NCI-H2107 treated with DMSO at 0.1 percent for 48 hours (cell line): ENCODE measurements around the gene ADAD1.
"Not testable (repeated sequence)": the region's sequence is repeated elsewhere in the genome, so short reads cannot be mapped to it uniquely, and the experiment has no call there.

ENCODE experiments used
- DNase-seq: peaks from one replicate; lab custom pipeline; 2025; ENCODE audit not compliant: unreplicated experiment; lab: John Stamatoyannopoulos, UW

The ADAD1 gene

DNA sequence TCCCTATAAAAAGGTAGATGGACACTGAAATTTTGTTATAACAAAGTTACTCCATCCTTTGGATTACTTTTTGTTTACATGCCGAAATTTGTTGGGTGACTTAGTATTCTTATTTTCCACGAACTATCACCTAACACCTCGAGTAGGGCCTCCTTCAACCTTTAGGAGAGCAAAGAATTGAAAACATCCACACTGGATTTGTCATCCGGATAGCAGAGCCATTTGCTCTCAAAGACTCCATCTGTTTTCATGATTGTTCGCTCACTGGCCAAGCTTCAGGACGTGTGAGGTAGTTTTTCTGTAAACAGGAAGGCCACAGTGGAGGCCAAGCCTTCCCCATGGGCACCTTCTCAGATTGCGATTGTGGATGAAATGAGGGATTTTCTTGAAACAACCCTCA lies at the start of gene ADAD1:
Gene ADAD1 (plus strand): TSS at position 301 of the 400 bp plus-strand sequence. CDS start 1,059 bp downstream, outside the sequence.
- DNase-seq = no peak

DNA sequence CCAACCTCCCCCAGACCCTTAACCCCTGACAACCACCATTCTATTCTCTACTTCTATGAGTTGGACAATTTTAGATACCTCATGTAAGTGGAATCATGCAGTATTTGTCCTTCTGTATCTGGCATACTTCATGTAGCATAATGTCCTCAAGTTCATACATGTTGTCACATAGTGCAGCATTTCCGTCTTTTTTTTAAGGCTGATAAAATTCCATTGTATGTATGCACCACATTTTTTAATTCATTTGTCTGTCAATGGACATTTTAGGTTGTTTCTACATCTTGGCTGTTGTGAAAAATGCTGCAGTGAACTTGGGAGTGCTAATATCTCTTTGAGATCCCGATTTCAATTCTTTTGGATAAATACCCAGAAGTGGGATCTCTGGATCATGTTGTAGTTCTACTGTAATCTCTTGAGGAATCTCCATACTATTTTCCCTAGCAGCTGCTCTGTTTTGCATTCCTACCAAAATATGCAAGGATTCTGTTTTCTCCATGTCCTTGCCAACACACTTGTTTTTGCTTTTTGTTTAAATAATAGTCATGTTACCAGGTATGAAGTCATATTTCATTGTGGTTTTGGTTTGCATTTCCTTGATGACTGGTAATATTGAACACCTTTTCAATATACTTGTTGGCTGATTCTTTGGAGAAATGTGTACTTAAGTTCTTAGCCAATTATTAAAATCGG lies 48.8 kb upstream of the ADAD1 start:
- no peak for DNase-seq

DNA sequence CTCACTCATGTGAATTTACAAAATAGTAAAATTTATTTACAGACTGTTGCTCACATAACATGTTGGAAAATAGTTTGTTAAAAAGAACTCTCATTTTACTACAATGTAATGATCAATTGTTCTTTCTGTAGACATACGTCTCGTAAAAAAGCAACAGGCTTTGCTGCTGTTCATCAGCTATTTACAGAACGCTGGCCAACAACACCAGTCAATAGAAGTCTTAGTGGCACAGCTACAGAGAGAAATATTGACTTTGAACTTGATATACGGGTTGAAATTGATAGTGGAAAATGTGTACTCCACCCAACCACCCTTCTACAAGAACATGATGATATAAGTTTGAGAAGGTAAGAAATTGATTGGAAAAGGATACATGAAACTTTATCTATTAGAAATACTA lies 47.6 kb upstream of the ADAD1 start:
- DNase-seq = no peak

DNA sequence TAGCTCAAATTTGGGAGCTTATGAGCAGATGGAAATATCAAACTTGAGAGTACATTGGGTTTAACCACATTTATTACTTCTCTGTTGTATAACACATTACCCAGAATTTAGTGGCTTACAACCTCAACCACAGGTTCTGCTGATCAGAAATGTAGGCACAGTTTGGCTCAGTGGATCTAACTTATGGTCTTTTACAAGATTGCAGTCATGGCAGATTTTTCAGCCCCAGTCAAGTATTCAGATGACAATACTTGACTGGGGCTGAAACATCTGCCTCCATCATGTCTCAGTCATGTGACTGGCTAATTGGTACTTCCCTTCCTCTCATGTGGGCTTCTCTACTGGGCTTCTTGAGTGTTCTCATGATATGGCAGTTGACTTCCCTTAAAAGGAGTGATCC lies 44.0 kb upstream of the ADAD1 start:
- no peak for DNase-seq

DNA sequence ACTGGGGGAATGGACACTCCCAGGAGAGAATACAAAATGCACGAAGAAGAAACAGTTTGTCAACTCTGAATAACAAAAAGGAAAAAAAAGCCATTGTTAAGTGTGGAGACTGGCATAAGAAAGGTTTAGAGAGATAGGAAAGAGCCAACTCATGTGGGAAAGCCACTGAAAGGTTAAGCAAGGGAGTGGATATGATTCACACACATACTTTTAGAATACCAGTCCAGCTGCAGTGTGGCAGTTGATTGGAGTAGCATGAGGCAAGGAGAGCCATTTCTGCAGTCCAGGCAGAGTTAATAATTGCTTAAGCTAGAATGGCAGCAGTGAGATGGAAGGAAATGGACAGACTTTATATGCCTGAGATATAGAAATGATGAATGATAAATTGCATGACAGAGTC lies 36.9 kb upstream of the ADAD1 start:
- no peak for DNase-seq

DNA sequence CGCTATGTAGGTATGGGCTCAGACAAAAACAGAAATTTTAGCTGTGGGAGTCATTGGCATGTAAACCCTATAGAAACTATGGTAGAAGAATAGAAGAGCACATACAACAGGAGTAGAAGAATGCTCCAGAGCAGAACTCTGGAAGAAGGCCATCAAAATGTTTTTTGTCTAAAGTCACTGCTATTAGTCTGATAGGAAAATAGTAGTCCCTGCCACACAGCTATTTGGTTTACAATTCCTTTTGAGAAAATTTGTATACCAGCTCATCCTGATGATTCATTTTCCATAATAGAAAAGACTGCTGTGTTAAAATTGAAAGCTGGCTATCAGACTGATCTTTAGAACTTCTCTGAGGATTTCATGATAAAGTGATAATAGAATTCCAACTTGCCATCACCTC lies 32.8 kb upstream of the ADAD1 start:
- DNase-seq = no peak

DNA sequence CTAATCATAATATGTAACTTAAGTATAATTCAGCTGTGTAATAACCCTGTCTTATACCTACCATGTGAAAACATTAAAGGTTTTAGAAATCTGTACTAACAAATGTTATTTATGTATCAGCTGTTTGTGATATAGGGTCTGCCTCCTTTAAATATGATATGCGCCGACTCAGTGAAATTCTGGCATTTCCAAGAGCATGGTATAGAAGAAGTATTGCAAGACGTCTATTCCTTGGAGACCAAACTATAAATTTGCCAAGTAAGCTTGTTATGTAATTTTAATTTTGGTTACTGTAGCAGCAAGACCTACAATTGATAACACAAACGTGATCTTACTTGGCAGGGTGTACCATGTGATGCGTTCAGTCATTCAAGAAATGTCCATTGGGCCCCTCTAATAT lies 32.3 kb upstream of the ADAD1 start:
- no peak for DNase-seq

DNA sequence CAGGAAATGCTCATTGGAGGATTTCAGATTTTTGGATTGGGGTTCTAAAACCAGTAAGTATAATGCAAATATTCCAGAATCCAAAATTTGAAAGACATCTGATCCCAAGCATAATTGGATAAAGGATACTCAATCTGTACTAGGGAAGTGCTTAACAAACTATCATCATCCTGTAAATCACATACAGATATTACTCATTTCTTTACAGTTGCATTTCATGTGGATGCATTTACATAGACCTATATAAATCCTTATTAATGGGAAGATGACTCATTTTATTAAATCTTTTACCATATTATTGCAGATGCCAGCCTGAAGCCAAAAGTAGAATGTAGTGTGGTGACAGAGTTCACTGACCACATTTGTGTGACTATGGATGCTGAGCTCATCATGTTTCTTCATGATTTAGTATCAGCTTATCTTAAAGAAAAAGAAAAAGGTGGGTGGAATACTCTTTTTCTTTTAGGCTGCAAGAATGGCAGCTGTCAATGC lies 22.4 kb upstream of the ADAD1 start:
- DNase-seq = no peak

DNA sequence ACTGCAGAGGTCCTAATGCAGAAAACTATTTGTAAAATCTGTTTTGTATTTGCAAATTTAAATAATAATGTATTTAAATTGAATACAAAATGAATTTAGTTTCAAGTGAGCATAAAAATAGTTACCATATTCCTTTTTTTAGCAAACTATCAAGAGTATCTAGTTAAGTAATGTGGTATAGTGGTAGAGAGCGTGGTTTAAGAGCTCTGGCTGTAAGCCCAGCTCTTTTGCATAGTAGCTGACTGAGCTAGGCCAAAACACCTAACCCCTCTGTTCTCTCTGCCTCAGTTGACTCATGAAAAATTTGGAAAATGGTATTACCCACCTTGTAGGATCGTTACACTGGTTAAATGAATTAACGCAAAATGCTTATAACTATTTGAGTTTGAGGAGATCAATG lies 18.1 kb upstream of the ADAD1 start:
- DNase-seq = no peak

DNA sequence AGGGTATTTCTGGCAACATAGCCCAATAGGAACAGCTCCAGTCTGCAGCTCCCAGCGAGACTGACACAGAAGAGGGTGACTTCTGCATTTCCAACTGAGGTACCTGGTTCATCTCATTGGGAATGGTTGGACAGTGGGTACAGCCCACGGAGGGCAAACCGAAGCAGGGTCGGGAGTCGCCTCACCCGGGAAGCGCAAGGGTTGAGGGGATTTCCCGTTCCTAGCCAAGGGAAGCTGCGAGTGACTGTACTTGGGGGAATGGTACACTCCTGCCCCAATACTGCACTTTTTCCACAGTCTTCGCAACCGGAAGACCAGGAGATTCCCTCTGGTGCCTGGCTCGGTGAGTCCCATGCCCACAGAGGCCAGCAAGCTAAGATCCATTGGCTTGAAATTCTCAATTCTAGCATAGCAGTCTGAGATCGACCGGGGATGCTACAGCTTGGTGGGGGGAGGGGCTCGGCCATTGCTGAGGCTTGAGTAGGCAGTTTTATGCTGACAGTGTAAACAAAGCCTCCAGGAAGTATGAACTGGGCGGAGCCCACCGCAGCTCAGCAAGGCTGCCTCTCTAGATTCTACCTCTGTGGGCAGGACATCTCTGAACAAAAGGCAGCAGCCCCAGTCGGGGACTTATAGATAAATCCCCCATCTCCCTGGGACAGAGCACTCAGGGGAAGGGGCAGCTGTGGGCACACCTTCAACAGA lies 14.0 kb upstream of the ADAD1 start:
- no peak for DNase-seq

DNA sequence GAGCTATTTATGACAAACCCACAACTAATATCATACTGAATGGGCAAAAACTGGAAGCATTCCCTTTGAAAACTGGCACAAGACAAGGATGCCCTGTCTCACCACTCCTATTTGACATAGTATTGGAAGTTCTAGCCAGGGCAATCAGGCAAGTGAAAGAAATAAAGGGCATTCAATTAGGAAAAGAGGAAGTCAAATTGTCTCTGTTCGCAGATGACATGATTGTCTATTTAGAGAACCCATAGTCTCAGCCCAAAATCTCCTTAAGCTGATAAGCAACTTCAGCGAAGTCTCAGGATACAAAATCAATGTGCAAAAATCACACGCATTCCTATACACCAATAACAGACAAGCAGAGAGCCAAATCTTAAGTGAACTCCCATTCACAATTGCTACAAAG lies 10.0 kb upstream of the ADAD1 start:
- not testable (repeated sequence) for DNase-seq

DNA sequence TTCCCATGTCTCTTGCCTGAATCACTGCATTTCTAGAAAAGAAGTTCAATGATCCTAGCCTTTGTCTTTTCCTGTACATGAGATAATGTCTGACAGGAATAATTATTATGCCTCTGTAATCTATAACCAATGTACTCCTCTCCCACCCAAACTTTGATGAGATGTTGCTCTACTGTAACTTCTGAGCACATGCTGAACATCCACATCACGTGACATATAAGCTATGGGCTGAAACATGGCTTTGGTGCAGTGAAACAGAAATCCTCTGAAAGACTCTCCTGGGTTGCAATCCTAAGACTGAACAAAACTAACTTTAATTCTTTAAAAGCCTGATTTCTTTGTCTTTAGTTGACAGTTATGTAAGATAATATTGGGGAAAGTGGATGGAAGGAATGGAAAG lies 1.5 kb upstream of the ADAD1 start:
- DNase-seq = no peak

DNA sequence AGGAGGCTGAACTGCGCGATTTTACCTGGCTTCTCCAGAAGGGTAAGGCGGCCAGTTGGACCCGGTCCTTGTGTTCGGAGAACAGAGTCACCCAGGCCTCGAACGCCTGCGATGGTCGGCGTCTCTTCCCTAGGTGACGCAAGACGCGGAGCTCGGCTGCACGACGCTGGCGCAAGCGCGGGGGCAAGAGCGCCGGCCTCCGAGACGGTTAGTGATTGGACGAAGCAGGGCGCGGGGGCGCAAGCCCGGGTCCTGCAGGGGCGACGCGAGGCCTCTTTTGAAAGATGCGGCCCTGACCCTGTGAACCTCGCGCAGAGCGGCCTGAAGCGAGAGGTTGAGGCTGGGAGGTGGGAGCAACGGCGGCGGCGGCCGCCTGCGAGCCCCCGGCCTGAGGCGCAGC lies 428 bp downstream of the ADAD1 start:
- no peak for DNase-seq

DNA sequence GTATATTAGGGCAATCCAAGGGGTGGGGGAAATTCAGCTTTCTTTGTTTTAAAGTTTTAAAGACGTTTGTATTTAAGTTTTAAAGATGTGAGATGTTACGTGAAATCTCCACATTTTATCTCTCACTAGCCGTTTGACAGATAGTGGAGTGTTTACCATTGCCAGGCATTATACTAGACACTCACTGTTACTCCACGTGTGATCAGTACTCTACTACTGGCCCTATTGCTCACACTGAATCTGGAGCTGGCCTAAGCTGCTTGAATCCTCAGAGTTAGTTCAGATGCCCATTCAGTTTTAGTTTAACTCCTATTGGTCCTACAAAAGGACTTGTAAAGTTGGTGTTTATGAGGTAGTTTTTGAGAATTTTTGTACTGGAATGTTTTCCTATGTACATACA lies 4.5 kb downstream of the ADAD1 start:
- DNase-seq = no peak

DNA sequence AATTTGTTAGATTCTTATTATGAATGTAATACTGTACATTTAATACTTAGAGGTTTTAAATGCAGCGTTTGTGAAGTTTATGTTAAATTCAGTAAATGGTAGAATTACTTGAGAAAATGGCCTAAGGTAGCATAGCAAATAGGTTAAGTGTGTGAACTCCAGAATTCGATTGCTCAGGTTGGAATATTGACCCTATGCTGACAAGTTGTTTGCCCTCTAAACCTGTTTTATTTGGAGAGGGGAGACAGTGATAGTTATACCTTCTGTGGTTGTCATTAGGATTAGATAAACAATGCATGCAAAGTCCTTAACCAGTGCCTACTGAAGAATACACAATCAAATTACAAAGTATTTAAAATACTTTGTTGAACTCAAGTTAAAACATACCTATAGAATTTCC lies 5.4 kb downstream of the ADAD1 start:
- no peak for DNase-seq

DNA sequence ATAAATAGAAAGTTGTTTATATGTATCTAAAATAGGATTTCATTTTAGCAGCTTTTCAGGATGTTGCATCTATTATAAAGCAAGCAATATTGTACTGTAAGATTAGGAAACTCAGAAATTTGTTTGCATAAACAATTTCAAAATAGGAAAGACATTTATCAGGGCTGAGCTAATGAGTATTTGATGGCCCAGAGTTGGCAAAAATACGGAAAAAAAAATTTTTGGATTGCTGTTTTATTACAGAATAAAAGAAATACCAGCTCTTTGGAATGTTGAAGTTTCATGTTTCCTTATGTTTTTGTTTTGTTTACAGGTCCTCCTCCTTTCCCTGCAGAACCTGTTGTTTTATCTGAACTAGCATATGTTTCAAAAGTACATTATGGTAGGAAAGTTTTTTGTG lies 14.5 kb downstream of the ADAD1 start:
- no peak for DNase-seq

DNA sequence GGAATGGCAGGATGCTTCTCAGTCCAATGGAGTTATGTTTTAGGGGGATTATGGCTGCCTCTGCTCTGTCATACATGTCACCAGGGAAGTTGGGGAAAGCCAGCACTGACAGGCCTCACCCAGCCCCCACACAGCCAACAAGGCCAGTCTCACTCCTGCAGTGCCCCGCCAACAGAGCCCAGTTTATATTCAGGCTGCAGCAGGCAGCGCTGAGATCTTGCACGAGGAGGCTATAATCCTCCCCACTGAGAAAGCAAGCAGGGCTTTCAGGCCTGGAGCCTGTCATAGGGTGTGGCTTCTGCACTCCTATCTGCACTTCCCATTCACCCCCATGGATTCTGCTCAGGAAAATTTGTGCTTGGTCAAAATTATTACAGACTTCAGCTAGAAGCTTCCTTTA lies 25.1 kb downstream of the ADAD1 start:
- no peak for DNase-seq

DNA sequence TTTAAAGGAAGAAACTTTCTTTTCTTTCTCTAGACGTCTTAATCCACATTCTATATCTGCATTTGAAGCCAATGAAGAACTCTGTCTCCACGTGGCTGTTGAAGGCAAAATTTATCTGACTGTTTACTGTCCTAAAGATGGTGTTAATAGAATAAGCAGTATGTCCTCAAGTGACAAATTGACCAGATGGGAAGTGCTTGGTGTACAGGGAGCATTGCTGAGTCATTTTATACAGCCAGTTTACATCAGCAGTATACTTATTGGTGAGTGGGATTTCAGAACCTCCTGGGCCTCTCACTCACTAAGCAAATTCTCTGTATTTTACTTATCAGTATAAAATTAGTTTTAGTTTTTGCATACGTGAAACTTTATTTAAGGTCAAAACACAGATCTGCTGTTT lies 33.7 kb downstream of the ADAD1 start:
- DNase-seq = no peak

DNA sequence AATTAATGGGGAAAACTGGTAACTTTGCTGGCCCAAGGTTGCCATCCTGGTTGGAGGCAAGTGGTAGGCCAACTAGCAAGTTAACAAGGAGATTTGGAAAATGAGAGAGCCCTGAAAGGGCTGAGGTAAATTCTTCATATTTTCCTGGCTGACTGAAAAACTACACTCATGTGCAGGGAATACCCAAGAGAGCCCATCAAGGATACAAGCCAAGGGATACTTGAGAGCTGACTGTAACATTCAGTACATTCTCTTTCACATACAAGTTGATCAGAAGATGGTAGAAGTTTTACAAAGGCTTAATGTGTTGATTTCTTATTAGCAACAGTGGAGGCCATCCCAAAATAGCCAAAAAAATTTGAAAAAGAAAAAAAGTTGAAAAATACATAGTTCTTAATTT lies 44.4 kb downstream of the ADAD1 start:
- no peak for DNase-seq

DNA sequence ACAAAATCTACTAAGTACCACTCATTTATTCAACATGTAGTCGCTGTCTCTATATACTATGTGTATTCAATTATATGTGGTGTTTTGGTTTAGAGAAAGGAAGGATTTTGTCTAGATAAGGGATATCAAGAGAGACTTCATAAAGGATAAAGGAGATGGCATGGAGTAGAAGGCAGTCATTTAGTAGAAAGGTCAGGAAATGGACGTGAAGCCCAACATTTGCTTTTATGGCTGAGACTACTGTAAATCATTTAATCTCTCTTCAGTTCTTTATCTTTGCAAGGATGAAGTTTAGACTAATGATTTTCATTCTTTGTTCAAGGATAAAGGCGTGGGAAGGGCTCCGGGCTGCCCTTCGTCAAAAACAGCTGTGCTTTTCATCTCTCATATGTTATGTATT lies 52.5 kb downstream of the ADAD1 start:
- DNase-seq = no peak

DNA sequence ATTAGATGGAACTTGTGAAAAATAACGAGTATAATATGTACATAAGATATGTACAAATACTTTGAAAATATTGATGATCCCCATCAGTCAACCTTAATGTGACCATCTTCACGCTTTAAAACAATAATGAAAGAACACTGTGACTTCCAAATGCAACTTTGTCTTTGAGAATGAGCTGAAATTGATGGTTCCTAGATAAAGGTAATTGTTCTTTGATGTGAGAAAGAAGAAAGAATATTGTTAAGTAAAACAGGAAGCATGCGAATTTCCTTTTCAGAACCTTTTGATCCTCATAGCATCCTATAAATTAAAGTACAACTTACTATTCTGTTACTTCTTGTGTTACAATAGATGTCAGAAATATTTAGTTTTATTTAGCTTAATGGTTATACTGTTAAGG lies 55.5 kb downstream of the ADAD1 start:
- DNase-seq = no peak

DNA sequence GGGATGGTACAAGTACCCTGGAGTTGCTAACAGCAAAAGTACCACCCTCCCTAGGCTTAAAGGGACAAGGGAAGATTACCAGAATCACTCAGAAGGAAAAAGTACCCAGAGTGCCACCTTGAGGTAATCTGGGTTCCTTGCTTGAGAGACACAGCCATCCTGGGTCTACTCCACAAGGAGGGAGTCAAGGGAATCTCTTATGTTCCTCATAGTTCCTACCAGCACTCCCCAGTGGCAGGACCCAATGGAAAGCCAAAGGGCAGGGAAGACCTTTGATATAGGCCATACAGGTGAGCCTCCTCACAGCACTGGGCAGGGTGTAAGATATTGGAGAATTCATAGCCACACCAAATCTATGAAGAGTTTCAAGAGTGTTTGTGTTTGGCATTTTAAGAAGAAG lies 72.0 kb downstream of the ADAD1 start:
- no peak for DNase-seq
